WTC11 (cell line): ENCODE measurements around the gene CREB3. TPM values are rescaled to one million over a fixed set of nuclear protein-coding genes. Genes with fewer than 3 reads are reported as not detected.

Experiments
- ATAC-seq: fragments of 200-7000 bp; cut with Tn5 transposase; 2 replicates; pipeline ENCODE4 v1.10.0; 2021; ENCODE audit warnings: mild to moderate bottlenecking, moderate library complexity
- CTCF ChIA-PET: fragments of 300-600 bp; sonication (Branson Sonifier 250); formaldehyde crosslinking; loops from one replicate; lab custom pipeline; 2021; ENCODE audit warnings: antibody characterized with exemption; lab: Charles Lee
- POLR2A ChIA-PET: fragments of 350-600 bp; sonication (Branson Sonifier 250); formaldehyde crosslinking; loops from one replicate; lab custom pipeline; 2021; ENCODE audit warnings: antibody characterized with exemption; lab: Charles Lee
- DNase-seq: peaks from one replicate; pipeline ENCODE4 v3.0.0; 2021; ENCODE audit warnings: low spot score
- H3K27ac Mint-ChIP-seq: 2 replicates; pipeline ENCODE4 v1.8.0; 2021; ENCODE audit warnings: mixed read lengths
- H3K27me3 Mint-ChIP-seq: 2 replicates; pipeline ENCODE4 v1.8.0; 2021; ENCODE audit warnings: low read depth, mild to moderate bottlenecking, moderate library complexity, mixed read lengths
- H3K36me3 Mint-ChIP-seq: 2 replicates; pipeline ENCODE4 v1.8.0; 2021; ENCODE audit warnings: mixed read lengths
- H3K4me1 Mint-ChIP-seq: 2 replicates; pipeline ENCODE4 v1.8.0; 2022; ENCODE audit warnings: mixed read lengths
- H3K4me3 Mint-ChIP-seq: 2 replicates; pipeline ENCODE4 v1.8.0; 2021; ENCODE audit warnings: mild to moderate bottlenecking, moderate library complexity, mixed read lengths
- H3K9me3 Mint-ChIP-seq: 2 replicates; pipeline ENCODE4 v1.8.0; 2021; ENCODE audit warnings: mixed read lengths
- EMX1 ChIP-seq: fragments of 250-450 bp; sonication (Bioruptor Pico); IDR thresholded peaks from 2 replicates; pipeline ENCODE4 v1.8.0; 2021; ENCODE audit warnings: mild to moderate bottlenecking
- ETV6 ChIP-seq: sonication (generic); formaldehyde crosslinking; IDR thresholded peaks from 2 replicates; pipeline ENCODE4 v1.8.1; 2022; ENCODE audit warnings: mild to moderate bottlenecking, missing genetic modification reagents
- FOXP1 ChIP-seq: sonication (generic); formaldehyde crosslinking; IDR thresholded peaks from 2 replicates; pipeline ENCODE4 v1.8.0; 2022; ENCODE audit warnings: missing genetic modification reagents, mild to moderate bottlenecking, moderate library complexity, borderline replicate concordance
- GABPB1 ChIP-seq: sonication (generic); formaldehyde crosslinking; IDR thresholded peaks from 2 replicates; pipeline ENCODE4 v1.8.1; 2023; ENCODE audit warnings: mild to moderate bottlenecking, missing genetic modification reagents
- MYBL2 ChIP-seq: sonication (generic); formaldehyde crosslinking; IDR thresholded peaks from 2 replicates; pipeline ENCODE4 v1.8.1; 2023; ENCODE audit warnings: mild to moderate bottlenecking, moderate library complexity, missing genetic modification reagents
- NFE2L1 ChIP-seq: sonication (generic); formaldehyde crosslinking; IDR thresholded peaks from 2 replicates; pipeline ENCODE4 v1.8.1; 2023; ENCODE audit warnings: missing genetic modification reagents
- NR1H2 ChIP-seq: sonication (generic); formaldehyde crosslinking; IDR thresholded peaks from 2 replicates; pipeline ENCODE4 v1.9.0; 2021; ENCODE audit warnings: mild to moderate bottlenecking, moderate library complexity, missing genetic modification reagents
- OVOL2 ChIP-seq: fragments of 250-450 bp; sonication (Bioruptor Pico); IDR thresholded peaks from 2 replicates; pipeline ENCODE4 v1.9.0; 2021; ENCODE audit warnings: mild to moderate bottlenecking, borderline replicate concordance
- RELA ChIP-seq: sonication (generic); formaldehyde crosslinking; IDR thresholded peaks from 2 replicates; pipeline ENCODE4 v1.8.1; 2022; ENCODE audit warnings: missing genetic modification reagents, mild to moderate bottlenecking, borderline replicate concordance
- SMAD4 ChIP-seq: sonication (generic); formaldehyde crosslinking; IDR thresholded peaks from 2 replicates; pipeline ENCODE4 v1.8.0; 2022; ENCODE audit warnings: mild to moderate bottlenecking, missing genetic modification reagents
- SOX15 ChIP-seq: fragments of 250-450 bp; sonication (Bioruptor Pico); IDR thresholded peaks from 2 replicates; pipeline ENCODE4 v1.9.0; 2021; ENCODE audit warnings: mild to moderate bottlenecking
- TEAD1 ChIP-seq: sonication (generic); formaldehyde crosslinking; IDR thresholded peaks from 2 replicates; pipeline ENCODE4 v1.8.0; 2022; ENCODE audit warnings: mild to moderate bottlenecking, missing genetic modification reagents
- ZNF416 ChIP-seq: fragments of 250-450 bp; sonication (Bioruptor Pico); IDR thresholded peaks from 2 replicates; pipeline ENCODE4 v1.9.0; 2021; ENCODE audit warnings: mild to moderate bottlenecking, inconsistent platforms
- total RNA-seq: library from RNA; stranded (reverse); gene quantifications from 3 replicates; pipeline ENCODE4 v1.2.3, GENCODE V29; 2021
- TF ChIP-seq, protein P1 (sequence below): sonication (generic); formaldehyde crosslinking; IDR thresholded peaks from 2 replicates; pipeline ENCODE4 v1.8.1; 2023; ENCODE audit warnings: mild to moderate bottlenecking, missing genetic modification reagents
- TF ChIP-seq, protein P2 (sequence below): sonication (generic); formaldehyde crosslinking; IDR thresholded peaks from 2 replicates; pipeline ENCODE4 v1.8.0; 2022; ENCODE audit warnings: mild to moderate bottlenecking, missing genetic modification reagents
- TF ChIP-seq, protein P3 (sequence below): sonication (generic); formaldehyde crosslinking; IDR thresholded peaks from 2 replicates; pipeline ENCODE4 v1.8.1; 2022; ENCODE audit warnings: mild to moderate bottlenecking, missing genetic modification reagents, moderate library complexity, borderline replicate concordance
- TF ChIP-seq, protein P4 (sequence below): sonication (generic); formaldehyde crosslinking; IDR thresholded peaks from 2 replicates; pipeline ENCODE4 v1.8.1; 2022; ENCODE audit warnings: mild to moderate bottlenecking, moderate library complexity, missing genetic modification reagents
- TF ChIP-seq, protein P5 (sequence below): sonication (generic); formaldehyde crosslinking; IDR thresholded peaks from 2 replicates; pipeline ENCODE4 v1.8.1; 2023; ENCODE audit warnings: mild to moderate bottlenecking, missing genetic modification reagents, moderate library complexity
- TF ChIP-seq, protein P6 (sequence below): sonication (generic); formaldehyde crosslinking; IDR thresholded peaks from 2 replicates; pipeline ENCODE4 v1.8.1; 2022; ENCODE audit warnings: low read depth, missing genetic modification reagents, borderline replicate concordance
- TF ChIP-seq, protein P7 (sequence below): fragments of 250-450 bp; sonication (Bioruptor Pico); IDR thresholded peaks from 2 replicates; pipeline ENCODE4 v1.8.0; 2021; ENCODE audit warnings: mild to moderate bottlenecking
- TF ChIP-seq, protein P8 (sequence below): fragments of 250-450 bp; sonication (Bioruptor Pico); IDR thresholded peaks from 2 replicates; pipeline ENCODE4 v1.9.0; 2021; ENCODE audit warnings: mild to moderate bottlenecking

The CREB3 gene
- total RNA-seq, 1 experiment from 2014 or later = 21.4 TPM

DNA sequence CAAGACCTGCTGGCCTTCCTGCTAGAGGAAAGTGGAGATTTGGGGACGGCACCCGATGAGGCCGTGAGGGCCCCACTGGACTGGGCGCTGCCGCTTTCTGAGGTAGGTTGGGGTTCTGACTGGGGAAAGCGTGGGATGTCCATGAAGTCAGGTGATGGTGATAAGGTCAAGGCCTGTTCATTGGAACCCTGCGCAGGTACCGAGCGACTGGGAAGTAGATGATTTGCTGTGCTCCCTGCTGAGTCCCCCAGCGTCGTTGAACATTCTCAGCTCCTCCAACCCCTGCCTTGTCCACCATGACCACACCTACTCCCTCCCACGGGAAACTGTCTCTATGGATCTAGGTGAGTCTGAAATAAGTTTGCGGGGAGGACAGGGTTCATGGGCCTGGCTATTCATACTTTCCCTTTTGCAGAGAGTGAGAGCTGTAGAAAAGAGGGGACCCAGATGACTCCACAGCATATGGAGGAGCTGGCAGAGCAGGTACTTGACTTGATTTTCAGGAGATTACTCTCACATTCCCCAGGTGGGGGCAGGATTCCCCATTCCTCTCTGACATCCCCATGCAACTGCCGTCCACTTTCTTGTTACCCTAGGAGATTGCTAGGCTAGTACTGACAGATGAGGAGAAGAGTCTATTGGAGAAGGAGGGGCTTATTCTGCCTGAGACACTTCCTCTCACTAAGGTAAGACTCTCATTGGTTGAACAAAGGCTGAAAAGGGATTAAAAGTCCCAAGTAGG is 505 bp downstream of the CREB3 start:
- ChIA-PET POLR2A (interaction anchor here (1.0 to 2.6 kb wide), 9 partner anchors 14 to 127 kb away, joined by 3 to 13 read pairs (median 3); partner anchors contain the start of genes ARHGEF39, GBA2, RGP1 and TPM2), CTCF (interaction anchor here (0.6 to 8.3 kb wide), 20 partner anchors 16 to 833 kb away, joined by 3 to 103 read pairs (median 6); partner anchors contain the start of genes ARHGEF39, CCDC107, GBA2 and HINT2)
- TF ChIP-seq, protein P1, sequence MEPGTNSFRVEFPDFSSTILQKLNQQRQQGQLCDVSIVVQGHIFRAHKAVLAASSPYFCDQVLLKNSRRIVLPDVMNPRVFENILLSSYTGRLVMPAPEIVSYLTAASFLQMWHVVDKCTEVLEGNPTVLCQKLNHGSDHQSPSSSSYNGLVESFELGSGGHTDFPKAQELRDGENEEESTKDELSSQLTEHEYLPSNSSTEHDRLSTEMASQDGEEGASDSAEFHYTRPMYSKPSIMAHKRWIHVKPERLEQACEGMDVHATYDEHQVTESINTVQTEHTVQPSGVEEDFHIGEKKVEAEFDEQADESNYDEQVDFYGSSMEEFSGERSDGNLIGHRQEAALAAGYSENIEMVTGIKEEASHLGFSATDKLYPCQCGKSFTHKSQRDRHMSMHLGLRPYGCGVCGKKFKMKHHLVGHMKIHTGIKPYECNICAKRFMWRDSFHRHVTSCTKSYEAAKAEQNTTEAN (CRISPR knock-in tag) = no peak
- TF ChIP-seq, protein P2, sequence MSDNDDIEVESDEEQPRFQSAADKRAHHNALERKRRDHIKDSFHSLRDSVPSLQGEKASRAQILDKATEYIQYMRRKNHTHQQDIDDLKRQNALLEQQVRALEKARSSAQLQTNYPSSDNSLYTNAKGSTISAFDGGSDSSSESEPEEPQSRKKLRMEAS (CRISPR knock-in tag) = no peak
- TF ChIP-seq EMX1 (CRISPR knock-in tag) (0 out of 2 replicates have a peak, but pooled peaks have one; percentile 40), NR1H2 (no peak), TEAD1 (CRISPR knock-in tag) (peak; percentile 73; the same call in 1 of the 2 replicates)
- TF ChIP-seq, protein P3, sequence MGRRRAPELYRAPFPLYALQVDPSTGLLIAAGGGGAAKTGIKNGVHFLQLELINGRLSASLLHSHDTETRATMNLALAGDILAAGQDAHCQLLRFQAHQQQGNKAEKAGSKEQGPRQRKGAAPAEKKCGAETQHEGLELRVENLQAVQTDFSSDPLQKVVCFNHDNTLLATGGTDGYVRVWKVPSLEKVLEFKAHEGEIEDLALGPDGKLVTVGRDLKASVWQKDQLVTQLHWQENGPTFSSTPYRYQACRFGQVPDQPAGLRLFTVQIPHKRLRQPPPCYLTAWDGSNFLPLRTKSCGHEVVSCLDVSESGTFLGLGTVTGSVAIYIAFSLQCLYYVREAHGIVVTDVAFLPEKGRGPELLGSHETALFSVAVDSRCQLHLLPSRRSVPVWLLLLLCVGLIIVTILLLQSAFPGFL = no peak
- TF ChIP-seq, protein P4, sequence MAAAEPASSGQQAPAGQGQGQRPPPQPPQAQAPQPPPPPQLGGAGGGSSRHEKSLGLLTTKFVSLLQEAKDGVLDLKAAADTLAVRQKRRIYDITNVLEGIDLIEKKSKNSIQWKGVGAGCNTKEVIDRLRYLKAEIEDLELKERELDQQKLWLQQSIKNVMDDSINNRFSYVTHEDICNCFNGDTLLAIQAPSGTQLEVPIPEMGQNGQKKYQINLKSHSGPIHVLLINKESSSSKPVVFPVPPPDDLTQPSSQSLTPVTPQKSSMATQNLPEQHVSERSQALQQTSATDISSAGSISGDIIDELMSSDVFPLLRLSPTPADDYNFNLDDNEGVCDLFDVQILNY = no peak
- Mint-ChIP-seq H3K4me3 (peak overlapping the region; percentile 90), H3K36me3 (peaks cover 29% of the 10 kb centered on the region), H3K27ac (peak overlapping the region; percentile 95), H3K4me1 (peaks cover 14% of the 10 kb centered on the region), H3K9me3 (no peaks in the 10 kb centered on the region), H3K27me3 (no peaks in the 10 kb centered on the region)
- peak; percentile 15 for ATAC-seq
- peak; percentile 63 for DNase-seq

DNA sequence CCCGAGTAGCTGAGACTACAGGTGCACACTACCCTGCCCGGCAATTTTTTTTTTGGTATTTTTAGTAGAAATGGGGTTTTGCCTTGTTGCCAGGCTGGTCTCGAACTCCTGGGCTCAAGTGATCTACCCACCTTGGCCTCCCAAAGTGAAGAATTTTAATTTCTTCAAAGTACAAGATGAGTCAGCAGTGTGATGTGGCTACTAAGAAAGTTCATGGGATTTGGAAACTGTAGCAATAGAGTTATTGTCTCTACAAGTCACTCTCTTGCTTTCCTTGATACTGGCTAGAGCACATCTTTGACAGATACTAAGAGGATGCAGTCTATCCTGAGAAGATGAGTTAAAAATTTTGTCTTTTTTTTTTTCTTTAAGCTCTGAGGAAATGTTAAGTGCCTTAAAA is 1.6 kb downstream of the CREB3 start:
- ChIA-PET CTCF (no interaction called here), POLR2A (no interaction called here)
- Mint-ChIP-seq H3K4me3 (no peak overlapping the region), H3K9me3 (no peaks in the 10 kb centered on the region), H3K36me3 (peaks cover 40% of the 10 kb centered on the region), H3K27me3 (no peaks in the 10 kb centered on the region), H3K27ac (no peak overlapping the region), H3K4me1 (peaks cover 14% of the 10 kb centered on the region)
- ATAC-seq (no peak), DNase-seq (no peak)
- TF ChIP-seq, protein P5, sequence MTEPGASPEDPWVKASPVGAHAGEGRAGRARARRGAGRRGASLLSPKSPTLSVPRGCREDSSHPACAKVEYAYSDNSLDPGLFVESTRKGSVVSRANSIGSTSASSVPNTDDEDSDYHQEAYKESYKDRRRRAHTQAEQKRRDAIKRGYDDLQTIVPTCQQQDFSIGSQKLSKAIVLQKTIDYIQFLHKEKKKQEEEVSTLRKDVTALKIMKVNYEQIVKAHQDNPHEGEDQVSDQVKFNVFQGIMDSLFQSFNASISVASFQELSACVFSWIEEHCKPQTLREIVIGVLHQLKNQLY (CRISPR knock-in tag) = no peak
- no peak for TF ChIP-seq NFE2L1 (CRISPR knock-in tag)
- TF ChIP-seq, protein P6, sequence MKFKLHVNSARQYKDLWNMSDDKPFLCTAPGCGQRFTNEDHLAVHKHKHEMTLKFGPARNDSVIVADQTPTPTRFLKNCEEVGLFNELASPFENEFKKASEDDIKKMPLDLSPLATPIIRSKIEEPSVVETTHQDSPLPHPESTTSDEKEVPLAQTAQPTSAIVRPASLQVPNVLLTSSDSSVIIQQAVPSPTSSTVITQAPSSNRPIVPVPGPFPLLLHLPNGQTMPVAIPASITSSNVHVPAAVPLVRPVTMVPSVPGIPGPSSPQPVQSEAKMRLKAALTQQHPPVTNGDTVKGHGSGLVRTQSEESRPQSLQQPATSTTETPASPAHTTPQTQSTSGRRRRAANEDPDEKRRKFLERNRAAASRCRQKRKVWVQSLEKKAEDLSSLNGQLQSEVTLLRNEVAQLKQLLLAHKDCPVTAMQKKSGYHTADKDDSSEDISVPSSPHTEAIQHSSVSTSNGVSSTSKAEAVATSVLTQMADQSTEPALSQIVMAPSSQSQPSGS (CRISPR knock-in tag) = no peak
- no peak for TF ChIP-seq TEAD1 (CRISPR knock-in tag)
- TF ChIP-seq, protein P7, sequence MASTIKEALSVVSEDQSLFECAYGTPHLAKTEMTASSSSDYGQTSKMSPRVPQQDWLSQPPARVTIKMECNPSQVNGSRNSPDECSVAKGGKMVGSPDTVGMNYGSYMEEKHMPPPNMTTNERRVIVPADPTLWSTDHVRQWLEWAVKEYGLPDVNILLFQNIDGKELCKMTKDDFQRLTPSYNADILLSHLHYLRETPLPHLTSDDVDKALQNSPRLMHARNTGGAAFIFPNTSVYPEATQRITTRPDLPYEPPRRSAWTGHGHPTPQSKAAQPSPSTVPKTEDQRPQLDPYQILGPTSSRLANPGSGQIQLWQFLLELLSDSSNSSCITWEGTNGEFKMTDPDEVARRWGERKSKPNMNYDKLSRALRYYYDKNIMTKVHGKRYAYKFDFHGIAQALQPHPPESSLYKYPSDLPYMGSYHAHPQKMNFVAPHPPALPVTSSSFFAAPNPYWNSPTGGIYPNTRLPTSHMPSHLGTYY (CRISPR knock-in tag) = no peak
- no peak for TF ChIP-seq FOXP1 (CRISPR knock-in tag)
- no peak for TF ChIP-seq ETV6 (CRISPR knock-in tag)
- no peak for TF ChIP-seq GABPB1
- TF ChIP-seq OVOL2 = no peak
- TF ChIP-seq RELA (CRISPR knock-in tag) = no peak
- no peak for TF ChIP-seq ZNF416 (CRISPR knock-in tag)
- TF ChIP-seq, protein P8, sequence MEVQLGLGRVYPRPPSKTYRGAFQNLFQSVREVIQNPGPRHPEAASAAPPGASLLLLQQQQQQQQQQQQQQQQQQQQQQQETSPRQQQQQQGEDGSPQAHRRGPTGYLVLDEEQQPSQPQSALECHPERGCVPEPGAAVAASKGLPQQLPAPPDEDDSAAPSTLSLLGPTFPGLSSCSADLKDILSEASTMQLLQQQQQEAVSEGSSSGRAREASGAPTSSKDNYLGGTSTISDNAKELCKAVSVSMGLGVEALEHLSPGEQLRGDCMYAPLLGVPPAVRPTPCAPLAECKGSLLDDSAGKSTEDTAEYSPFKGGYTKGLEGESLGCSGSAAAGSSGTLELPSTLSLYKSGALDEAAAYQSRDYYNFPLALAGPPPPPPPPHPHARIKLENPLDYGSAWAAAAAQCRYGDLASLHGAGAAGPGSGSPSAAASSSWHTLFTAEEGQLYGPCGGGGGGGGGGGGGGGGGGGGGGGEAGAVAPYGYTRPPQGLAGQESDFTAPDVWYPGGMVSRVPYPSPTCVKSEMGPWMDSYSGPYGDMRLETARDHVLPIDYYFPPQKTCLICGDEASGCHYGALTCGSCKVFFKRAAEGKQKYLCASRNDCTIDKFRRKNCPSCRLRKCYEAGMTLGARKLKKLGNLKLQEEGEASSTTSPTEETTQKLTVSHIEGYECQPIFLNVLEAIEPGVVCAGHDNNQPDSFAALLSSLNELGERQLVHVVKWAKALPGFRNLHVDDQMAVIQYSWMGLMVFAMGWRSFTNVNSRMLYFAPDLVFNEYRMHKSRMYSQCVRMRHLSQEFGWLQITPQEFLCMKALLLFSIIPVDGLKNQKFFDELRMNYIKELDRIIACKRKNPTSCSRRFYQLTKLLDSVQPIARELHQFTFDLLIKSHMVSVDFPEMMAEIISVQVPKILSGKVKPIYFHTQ = no peak
- no peak for TF ChIP-seq SOX15 (CRISPR knock-in tag)
- TF ChIP-seq MYBL2 = no peak
- TF ChIP-seq SMAD4 (CRISPR knock-in tag) = no peak
